NCI-H187 treated with DMSO at 0.1 percent for 48 hours (cell line): ENCODE results near the gene CAMKMT.
"Not testable (repeated sequence)": the region's sequence is repeated elsewhere in the genome, so short reads cannot be mapped to it uniquely, and the experiment has no call there.

Experiments used
- DNase-seq: peaks from one replicate; lab custom pipeline; 2025; lab: John Stamatoyannopoulos, UW

The CAMKMT gene

DNA sequence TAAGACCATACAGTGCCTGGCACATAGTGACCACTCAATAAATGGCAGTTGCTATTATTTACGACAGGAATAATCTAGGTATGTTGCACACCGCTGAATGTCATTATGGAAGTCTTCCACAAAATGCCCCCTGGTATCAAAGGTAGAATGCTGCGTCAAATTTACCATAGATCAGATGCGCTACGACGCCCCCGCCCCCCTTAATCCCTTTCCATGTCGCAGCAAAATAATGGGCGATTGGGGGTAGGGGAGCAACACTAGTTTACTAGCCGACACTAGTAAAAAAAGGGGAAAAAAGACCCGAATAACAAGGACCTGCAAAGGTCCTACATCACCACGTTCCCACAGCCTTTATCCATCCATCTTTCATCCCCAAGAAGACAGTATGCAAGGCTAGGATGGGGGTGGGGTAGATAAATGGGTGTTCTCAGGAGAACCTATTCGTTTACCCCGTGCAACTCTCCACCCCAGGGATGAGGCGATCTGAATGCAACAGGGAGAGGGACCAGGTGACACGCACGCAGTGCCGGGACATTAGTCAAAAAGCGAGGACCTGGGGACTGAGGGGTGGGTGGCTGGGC is 908 bp upstream of the CAMKMT start:
- no peak for DNase-seq

DNA sequence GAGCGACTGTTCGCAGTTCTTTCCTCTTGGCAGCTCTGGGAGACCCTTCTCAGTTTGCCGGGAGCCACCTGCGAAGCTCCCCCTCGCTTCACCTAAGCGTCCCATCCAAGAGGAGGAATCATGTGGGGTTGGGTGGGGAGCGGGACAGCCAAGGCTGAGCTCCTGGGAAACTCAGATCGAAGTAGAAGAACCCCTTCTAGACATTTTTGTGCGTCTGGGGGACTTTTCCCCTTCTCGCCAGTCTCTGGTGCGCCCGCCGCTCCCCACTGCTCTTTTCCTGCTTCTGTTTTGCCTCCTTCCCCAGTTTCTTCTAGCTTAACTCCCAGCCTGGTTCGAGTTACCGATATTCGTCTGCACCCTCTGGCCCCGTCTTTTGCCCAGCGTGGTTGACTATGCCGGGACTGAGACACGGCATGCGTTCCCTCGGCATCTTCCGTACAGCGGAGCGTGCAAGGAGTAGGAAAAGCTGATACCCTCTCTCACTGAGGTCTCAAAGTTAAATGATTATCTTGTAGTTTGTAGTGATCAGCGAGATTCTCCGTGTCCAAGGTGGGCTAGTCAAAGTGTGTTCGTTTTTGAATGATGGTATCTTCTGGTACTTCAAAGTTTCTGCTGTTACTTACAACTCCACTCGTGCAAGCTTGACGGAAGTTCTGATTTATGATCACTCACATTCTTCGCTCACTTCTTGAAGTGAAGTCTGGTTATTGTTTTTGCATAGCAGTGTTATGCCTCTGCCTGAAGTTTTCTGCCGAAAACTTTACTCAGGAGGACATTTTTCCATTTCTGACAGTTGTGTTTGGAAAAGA is 664 bp downstream of the CAMKMT start:
- no peak for DNase-seq

DNA sequence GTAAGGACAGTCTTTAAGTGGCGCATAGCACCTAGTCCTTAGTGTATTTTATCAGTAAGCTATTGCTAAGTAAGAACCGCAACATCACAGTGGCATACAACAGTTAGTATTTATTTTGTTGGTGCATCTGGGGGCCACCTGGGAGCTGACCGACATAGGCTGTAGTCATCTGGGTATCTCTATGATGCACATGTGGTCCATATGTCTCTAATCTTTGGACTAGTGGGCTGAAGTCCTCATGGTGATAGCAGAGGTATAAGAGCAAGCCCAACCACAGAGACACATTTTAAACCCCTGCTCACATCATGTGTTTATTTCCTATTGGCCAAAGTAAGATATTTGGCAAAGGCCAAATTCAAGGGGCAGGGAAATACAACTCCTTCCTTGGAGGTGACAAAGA is 2.9 kb downstream of the CAMKMT start:
- no peak for DNase-seq

DNA sequence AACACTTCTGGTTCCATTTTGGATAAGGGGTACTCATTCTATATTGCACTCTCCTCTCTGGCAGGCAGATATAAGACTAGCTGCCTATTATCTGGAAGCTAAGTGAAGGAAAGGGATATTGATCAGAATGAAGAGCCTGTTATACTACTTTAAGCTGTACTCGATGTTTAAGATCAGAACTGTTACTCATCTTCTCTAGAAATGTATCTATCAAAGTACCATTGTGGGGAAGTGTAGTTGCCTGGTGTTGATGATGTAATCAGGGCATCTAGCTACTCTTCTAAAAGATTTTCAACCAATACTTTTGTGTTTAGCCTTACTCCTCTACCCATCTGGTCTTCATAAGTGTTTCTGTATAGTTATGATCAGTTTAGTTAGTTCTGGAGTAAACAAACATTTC is 5.8 kb downstream of the CAMKMT start:
- no peak for DNase-seq

DNA sequence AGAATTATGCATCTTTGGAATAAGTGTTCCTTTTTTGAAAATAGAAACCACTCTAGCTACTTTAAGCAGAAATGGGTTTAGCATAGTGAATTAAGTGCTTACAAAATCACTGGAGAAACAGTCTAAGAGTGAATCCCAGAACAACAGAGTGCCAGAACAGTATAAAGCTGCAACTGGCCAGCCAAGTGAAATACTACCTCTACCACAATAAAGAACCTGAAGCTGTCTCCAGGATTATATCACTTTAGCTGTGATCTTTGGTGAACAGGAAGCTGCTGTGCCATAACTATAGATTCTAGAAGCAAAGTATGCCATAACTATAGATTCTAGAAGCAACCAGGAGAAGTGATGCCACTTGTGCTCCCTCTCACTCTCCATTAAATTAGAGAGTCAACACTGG is 7.6 kb downstream of the CAMKMT start:
- DNase-seq, result no peak

DNA sequence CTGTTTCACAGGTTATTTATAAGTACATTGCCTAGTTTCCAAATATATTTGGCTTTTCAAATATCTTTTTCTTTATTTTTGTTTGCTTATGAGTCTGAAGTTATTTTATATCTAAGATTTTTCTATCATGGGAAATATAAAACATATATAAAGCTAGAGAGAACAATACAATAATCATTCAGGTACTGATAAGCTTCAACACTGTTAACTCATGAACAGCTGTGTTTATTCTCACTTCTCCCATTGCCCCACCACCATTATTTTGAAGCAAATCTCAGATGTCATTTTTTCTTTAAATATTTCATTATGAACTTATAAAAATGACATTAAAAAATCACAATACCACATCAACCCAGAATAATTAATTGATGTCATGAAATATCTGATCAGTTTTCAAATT is 9.7 kb downstream of the CAMKMT start:
- DNase-seq, result no peak

DNA sequence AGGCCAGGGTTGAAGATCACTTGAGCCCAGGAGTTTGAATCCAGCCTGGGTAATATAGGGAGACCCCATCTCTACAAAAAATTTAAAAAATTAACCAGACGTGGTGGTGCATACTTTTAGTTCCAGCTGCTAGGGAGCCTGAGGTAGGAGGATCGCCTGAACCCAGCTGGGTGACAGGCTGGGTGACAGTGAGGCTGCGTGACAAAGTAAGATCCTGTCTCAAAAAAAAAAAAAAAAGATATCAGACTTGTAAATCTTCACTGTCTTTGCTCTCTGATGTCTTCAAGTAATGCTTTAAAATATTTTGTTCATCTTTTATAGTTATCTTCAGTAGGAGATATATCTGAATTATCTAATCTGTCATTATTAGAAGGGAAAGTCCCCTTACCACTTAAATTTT is 10.5 kb downstream of the CAMKMT start:
- no peak for DNase-seq

DNA sequence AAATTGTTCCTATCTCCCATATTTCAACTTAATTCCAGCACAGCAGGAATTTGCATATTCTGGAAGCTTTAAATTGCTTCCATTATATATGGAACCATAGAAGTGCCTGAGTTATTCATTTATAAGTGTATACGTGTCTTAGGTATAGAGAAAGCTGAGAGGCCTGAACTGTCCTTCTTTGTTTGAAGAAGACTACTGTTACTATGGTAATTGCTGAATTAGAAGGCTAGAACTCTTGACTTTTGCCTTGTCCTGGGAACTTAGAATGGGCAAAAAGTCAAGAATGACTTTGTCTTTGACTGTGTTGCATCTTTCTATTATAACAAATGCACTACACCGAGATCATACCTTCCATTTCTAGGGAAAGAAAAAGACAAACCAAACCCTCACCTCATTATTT is 15.7 kb downstream of the CAMKMT start:
- no peak for DNase-seq

DNA sequence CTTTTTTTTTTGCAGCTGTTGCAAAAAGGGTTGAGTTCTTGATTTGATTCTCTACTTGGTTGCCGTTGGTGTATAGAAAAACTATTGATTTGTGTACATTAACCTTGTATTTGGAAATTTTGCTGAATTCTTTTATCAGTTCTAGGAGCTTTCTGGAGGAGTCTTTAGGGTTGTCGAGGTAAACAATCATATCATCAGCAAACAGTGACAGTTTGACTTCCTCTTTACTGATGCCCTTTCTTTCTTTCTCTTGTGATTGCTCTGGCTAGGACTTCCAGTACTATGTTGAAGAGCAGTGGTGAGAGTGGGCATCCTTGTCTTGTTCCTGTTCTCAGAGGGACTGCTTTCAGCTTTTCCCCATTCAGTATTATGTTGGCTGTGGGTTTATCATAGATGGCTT is 23.5 kb downstream of the CAMKMT start:
- DNase-seq, result not testable (repeated sequence)

DNA sequence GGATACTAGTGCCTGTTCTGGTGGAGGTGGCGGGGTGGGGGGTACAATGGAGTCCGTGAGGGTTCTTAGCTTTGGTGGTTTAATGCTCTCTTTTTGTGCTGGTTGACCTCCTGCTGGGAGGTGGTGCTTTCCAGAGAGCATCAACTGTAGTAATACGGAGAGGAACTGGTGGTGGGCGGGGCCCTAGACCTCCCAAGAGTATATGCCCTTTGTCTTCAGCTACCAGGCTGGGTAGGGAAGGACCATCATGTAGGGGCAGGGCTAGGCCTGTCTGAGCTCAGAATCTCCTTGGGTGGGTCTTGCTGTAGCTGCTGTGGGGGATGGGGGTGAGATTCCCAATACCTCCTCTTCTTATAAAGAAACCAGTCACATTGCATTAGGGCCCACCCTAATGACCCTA is 27.1 kb downstream of the CAMKMT start:
- no peak for DNase-seq

DNA sequence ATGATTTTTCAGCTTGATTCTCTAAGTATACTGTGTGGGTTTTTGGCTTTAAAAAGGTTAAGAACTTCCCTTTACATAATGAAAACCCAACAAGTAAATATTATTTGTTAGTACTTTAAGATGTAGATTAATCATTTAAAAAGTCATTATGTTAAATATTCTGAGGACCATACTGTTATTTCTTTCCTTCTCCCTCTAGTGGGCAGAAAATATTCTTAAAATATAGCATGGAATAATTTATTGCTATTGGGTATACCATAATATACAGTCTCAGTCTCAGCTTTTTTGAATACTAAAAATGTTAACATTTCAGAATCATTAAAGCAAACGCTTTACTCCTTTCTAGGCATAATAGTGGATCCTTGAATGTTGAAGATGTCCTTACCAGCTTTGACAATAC is 28.1 kb downstream of the CAMKMT start:
- DNase-seq, result no peak

DNA sequence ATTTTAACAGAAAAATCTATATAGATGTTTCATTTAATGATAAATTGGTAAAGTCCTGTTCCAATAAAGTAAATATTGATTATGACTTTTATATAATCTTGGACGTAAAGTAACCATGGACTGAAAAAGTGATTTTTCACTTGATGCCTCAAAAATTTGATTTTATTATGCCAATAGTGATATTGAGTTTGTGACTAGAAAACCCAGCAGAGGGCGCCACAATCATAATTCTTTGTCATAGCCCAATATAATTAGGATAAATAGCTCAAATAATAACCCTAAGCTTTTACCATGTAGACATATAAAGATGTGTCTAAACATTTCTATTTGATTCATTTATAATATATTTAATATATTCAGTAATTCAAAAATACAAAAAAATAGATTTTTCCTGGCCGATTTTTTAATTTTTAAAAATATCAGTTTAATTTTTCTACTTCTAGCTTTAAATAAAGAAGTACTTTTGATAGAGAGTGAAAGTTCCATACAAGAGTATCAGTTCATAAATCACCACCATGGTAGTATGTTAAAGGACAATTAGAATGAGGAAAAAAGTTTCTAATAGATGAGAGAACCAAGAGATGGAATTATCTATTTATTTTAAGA is 30.7 kb downstream of the CAMKMT start:
- DNase-seq, result no peak

DNA sequence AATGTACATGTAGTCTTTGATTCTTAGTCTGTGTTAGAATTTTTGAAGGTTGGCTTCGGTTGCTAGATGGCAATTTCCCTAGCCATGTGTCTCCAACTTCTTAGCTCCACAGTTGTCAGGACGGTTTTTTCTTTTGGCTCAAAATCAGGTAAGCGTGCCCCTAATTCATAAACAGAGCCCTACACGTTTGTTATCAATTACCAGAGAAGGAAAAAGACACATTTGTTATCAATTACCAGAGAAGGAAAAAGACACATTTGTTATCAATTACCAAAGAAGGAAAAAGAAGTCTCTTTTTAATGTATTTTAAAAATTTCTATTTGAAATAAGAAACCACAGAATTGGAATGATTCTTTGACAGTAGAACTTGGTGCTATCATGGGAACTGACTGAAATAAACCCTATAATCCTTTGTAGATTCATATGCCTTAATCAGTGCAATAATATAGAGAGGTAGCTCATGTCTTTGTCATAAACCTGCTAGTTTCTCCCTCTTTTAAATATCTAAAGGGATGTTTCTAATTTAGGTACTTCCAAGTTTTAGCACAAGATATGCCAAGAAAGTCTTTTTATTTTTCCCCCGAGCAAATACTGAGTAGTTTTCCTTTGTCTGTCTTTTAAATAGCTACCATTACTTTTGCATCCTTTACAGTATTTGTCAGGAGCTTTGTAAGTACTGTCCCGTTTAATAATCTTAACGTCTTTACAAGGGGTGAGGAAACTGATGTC is 35.9 kb downstream of the CAMKMT start:
- no peak for DNase-seq

DNA sequence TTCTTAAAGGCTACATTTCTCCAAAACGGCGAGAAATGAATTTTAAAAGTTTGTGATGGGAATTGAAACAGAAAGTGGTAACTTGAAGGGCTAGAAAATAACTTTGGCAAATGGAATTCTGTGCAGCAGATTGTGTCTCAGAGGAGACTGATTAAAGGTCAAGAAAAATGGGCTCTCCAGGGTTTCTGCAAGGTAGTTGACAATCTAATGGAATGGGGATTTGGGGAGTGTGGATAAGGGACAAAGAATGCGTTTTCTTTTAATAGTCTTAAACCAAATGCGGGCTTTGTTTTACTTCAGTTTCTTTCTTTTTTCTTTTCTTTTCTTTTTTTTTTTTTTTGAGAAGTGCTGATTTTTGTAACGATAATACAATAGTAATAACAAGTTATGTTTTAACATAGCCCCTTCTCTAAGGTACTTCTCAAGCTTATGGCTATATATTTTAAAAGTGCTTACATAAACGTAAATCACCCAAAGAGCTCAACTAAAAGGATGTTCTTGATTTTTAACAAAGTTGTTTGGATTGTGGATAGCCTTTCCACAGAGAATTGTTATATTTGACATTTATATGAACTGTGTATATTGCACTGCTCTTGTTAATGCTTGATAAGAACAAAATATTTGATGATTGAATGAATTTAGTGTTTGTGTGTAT is 36.6 kb downstream of the CAMKMT start:
- no peak for DNase-seq

DNA sequence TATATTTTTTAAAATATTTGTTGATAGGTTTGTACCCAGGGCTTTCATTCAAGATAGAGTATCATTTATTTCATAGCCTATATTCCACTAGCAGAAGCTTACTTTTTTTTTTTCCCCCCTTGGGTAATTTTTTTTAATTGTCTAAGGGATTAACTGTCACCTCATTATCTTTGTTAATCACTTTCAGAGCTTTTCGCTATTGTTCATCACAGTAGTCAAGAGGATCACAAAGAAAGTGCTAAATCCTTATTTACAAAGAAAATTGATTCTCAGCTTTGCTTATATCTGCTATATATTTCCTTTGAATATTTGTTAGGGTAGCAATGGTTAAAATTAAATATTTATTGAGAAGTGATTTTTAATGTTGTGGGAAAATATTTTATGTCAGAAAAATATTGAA is 59.0 kb downstream of the CAMKMT start:
- no peak for DNase-seq

DNA sequence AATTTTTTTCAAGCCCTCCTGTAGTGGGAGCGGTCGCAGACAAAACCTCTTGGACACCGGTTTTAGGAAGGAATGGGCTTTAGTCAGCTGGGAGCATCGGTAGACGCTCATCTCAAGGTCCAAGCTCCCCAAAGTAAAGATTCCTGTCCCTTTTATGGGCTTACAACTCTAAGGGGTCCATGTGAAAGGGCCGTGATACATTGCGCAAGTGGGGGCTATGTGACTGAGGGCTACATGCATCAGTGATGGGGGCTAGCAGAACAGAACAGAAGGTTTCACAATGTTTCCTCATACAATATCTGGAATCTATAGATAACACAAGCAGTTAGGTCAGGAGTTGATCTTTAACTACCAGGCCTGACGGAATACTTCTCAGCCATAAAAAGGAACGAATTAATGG is 62.5 kb downstream of the CAMKMT start:
- DNase-seq, result no peak

DNA sequence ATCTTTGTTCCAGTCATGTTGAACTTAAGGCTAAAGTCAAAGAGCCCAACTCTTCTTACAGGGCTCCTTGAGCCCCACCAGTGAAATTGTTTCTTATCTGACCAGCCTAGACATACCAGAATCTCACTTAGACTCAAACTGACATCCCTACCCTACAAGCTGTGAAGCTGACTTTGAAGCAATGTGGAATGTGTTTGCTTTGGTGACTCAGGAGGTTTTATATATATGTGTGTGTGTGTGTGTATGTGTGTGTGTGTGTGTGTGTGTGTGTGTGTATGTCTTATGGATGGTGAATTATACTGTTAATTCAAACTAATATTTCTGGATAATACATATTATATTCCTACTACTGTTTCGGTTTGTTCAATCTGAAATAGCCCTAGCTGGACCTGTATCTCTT is 67.3 kb downstream of the CAMKMT start:
- DNase-seq, result no peak

DNA sequence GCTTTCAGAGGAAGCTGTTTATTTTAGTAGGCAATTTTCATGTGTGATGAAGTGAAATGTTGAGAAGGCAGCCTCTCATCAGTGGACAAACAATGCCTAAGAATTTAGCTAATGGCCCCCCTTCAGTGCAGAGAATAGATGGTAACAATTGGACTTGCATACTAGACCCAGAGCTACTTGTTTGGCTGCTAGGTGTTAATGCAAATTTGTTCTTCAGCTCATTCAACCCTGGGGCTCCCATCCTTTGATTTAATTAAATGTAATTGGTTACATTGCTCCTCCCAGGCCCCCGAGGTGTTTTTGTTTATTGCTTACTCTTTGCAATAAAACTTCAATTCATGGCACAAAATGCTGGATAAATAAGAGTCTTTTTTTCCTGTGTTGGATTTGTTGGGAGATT is 68.6 kb downstream of the CAMKMT start:
- no peak for DNase-seq

DNA sequence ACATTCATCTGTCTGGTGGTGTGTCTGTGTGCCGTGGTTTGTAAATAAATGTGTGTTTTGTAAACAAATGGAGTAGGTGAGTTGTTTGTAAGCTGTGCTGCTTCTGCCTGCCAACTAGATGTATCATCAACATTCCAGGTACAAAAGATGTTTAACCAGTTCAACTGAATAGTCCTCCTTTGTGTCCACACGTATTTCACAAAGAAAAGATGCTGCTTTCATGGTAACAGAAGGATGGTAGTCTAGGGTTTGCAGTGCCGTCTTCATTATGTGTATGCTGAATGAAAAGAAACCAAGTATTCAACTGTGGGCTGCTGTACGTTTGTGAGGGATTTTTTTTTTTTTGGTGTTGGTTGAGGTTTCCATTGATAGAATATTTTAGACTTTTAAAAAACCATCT is 72.1 kb downstream of the CAMKMT start:
- DNase-seq, result no peak

DNA sequence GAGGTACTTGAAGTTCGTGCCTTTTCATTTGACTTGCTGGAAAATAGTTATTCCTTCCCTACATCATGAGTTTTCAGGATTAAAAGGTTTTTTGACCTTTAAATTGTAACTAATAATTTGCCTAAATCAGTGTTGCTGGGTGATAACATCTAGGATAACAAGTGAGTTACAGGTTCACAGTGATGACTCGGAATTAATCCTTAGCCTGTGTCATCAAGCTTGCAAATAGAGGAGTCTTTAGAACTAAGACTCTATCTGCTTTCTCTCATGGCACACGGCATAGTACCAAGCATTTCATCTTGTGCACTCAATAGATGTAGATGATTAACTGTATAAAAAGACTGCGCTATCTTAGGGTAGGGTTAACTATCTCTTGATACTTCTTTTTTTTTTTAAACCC is 79.5 kb downstream of the CAMKMT start:
- no peak for DNase-seq

DNA sequence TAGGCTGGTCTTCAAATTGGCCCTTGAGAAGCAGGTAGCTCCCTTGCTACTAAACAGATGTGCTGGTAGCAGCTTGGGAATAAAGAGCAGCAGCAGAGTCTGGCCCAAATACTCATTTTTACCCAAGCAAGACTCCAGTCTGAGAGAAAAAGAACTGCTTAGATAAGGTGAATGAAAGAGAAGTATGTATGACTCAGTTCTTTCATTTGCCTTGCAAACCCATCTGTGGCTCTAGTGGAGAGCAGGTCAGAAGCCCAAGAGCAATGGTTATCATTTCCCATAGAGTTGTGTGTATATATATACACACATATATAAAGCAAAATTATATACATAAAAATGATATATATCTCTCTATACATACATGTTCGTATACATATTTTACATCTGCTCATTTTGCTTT is 80.3 kb downstream of the CAMKMT start:
- DNase-seq, result no peak

DNA sequence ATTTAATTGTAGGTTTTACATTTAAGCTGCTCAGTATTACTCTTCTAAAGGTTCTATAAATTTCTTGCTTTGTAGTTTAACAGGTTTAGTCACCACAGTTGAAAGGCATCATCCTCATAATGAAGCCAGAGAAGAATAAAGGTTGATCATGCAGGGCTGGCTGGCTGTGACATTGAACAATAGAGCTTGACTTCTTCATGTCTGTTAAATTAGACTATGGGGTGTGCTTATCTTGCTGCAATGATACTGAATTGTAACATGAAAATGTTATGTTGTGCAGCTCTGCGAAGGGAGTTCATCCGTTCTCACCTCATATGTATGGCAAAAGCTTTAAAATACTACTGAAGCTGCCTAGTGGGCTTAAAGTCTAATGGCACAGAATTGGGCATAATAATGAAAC is 81.8 kb downstream of the CAMKMT start:
- DNase-seq, result no peak
